SK-N-SH treated with all-trans-retinoic acid at 6 μM for 48 hours (cell line): Measurements from ENCODE around the gene FAM117B.

Experiments used
- TCF4 ChIP-seq: fragments of 250-450 bp; sonication (Bioruptor Pico); IDR thresholded peaks from 2 replicates; pipeline ENCODE4 v1.8.0; 2021; ENCODE audit warnings: mild to moderate bottlenecking, moderate library complexity, borderline replicate concordance
- TF ChIP-seq, protein P1 (sequence below): fragments of 250-450 bp; sonication (Bioruptor Pico); IDR thresholded peaks from 2 replicates; pipeline ENCODE4 v1.8.0; 2020; ENCODE audit warnings: mild to moderate bottlenecking, moderate library complexity, borderline replicate concordance

DNA sequence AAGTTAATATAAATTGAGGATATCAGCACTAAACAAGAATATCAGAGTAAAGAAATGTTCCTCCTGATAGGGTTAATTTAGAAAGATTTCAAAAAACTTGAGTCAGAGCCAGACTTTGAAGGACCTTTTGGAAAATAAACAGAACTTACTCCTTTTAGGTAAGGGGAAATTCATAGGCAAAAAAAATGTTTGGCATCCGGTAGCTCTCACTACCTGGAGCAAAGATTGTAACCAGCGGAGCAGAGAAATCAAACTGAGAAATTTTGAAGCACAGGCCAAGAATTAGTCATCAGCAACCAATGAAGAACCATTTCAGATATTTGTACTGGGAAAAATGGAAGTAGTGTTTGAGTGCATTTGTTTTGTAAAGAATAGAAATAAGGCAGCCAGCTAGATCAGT, 123.8 kb downstream of the FAM117B start:
- TF ChIP-seq, protein P1, sequence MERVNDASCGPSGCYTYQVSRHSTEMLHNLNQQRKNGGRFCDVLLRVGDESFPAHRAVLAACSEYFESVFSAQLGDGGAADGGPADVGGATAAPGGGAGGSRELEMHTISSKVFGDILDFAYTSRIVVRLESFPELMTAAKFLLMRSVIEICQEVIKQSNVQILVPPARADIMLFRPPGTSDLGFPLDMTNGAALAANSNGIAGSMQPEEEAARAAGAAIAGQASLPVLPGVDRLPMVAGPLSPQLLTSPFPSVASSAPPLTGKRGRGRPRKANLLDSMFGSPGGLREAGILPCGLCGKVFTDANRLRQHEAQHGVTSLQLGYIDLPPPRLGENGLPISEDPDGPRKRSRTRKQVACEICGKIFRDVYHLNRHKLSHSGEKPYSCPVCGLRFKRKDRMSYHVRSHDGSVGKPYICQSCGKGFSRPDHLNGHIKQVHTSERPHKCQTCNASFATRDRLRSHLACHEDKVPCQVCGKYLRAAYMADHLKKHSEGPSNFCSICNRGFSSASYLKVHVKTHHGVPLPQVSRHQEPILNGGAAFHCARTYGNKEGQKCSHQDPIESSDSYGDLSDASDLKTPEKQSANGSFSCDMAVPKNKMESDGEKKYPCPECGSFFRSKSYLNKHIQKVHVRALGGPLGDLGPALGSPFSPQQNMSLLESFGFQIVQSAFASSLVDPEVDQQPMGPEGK (CRISPR knock-in tag), result no peak
- no peak for TF ChIP-seq TCF4 (CRISPR knock-in tag)
